ENCODE measurements around the gene ASB13. TPM values are rescaled to one million over a fixed set of nuclear protein-coding genes. Genes with fewer than 3 reads are reported as not detected.

The ASB13 gene
- total and polyA plus RNA-seq, 2 of the 13 experiments (the other 11 are each of a cell fraction or from before 2014, with no cell fraction given) = 9.3 to 15.4 TPM

DNA sequence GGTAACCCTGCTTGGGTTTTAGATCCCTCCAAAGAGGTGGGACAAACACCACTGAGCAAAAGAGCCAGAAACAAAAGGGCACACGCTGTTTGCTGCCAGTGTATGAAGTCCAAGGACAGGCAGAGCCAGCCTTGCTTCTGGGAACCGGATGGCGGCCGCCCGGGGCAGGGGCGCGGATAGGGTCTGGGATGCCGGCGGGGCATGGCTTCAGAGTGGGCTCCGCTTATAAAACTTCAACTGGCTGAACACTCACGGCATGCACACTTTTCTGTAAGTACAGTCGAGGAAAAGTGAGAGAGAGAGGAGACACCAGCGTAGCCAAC lies 62.6 kb downstream of the ASB13 start:
- Histone ChIP-seq H3K27ac (ENCODE audit: extremely low read length, insufficient read depth, low read length) (no peak overlapping the region), H3K4me1 (ENCODE audit: insufficient read depth, low read length) (peaks cover 72% of the 10 kb centered on the region), H4K20me1 (ENCODE audit: insufficient read depth, low read length) (no peaks in the 10 kb centered on the region), H3K79me2 (ENCODE audit: insufficient read depth, low read length) (no peaks in the 10 kb centered on the region), H3K27me3 (ENCODE audit: control insufficient read depth in 1 of 2, insufficient read depth in 2 of 2, low read length in 2 of 2) (no peaks in the 10 kb centered on the region), H3K9ac (ENCODE audit: insufficient read depth, low read depth, low read length) (no peak overlapping the region), H3K36me3 (replicated peaks in 1 of 2; ENCODE audit: control insufficient read depth in 1 of 2, insufficient read depth in 2 of 2, low read length in 2 of 2) (no peaks in the 10 kb centered on the region), H3K4me2 (ENCODE audit: low read depth, low read length) (peak overlapping the region; percentile 33), H3K9me3 (ENCODE audit: low read length) (no peaks in the 10 kb centered on the region), H2AFZ (ENCODE audit: low read length) (no peak overlapping the region), H3K4me3 (replicated peaks in 1 of 3; ENCODE audit: insufficient read depth in 1 of 3, low read depth in 2 of 3, low read length in 3 of 3) (no peak overlapping the region)
- DNase-seq (ENCODE audit: low spot score) = peak; percentile 59
- intact Hi-C loops (cut with micrococcal nuclease; ENCODE audit: unreplicated experiment) (no loop called here), in situ Hi-C loops (cut with HindIII; ENCODE audit: extremely low pct_ligation_motif_present, low pct_unique_long_range_greater_than_20kb) (loop anchor here (25.0 kb wide), 1 partner anchor 792 kb away; no protein-coding TSS in a partner anchor)
- POLR2A ChIA-PET = no interaction called here
- CTCF ChIA-PET (ENCODE audit: low intra/inter-chr PET ratio, low total read pairs) = no interaction called here
- 17% methylated on average over 12 of the region's 13 CpGs for whole genome bisulfite sequencing (ENCODE audit: low lambda C conversion rate)
- FAIRE-seq = no peak
- ATAC-seq = peak; percentile 87
- no TSS peak for BruUV-seq (replicated peaks)
- TF ChIP-seq EP300 (IDR thresholded peaks at IDR 0.05; ENCODE audit: low read depth in 2 of 2, low read length in 2 of 2) (0 out of 4 replicates have a peak, but pooled peaks of 1 of the 2 experiments have one; percentile 26), EP300 (CRISPR knock-in tag; IDR thresholded peaks at IDR 0.05; ENCODE audit: borderline replicate concordance) (no peak), ZNF468 (CRISPR knock-in tag; IDR thresholded peaks at IDR 0.05) (no peak), AHDC1 (CRISPR knock-in tag; IDR thresholded peaks at IDR 0.05; ENCODE audit: borderline replicate concordance) (0 out of 2 replicates have a peak, but pooled peaks have one; percentile 26), LCORL (IDR thresholded peaks at IDR 0.05) (no peak), LCORL (CRISPR knock-in tag; IDR thresholded peaks at IDR 0.05) (peak; percentile 37; the same call in 1 of the 2 replicates), ZNF7 (CRISPR knock-in tag; IDR thresholded peaks at IDR 0.05) (peak; percentile 96), ZNF276 (CRISPR knock-in tag; IDR thresholded peaks at IDR 0.05; ENCODE audit: low read depth) (no peak), CBX5 (CRISPR knock-in tag; IDR thresholded peaks at IDR 0.05; ENCODE audit: borderline replicate concordance) (no peak), BRCA1 (CRISPR knock-in tag; IDR thresholded peaks at IDR 0.05) (no peak), SOX13 (IDR thresholded peaks at IDR 0.05) (no peak), SOX13 (CRISPR knock-in tag; conservative IDR thresholded peaks at IDR 0.05 in 1 of 2, IDR thresholded peaks at IDR 0.05 in 1 of 2) (peak in 1 of 2 experiments; percentile 49; a peak in 1 of 4 replicates), SALL1 (CRISPR knock-in tag; IDR thresholded peaks at IDR 0.05) (peak; percentile 40; the same call in 1 of the 2 replicates), BCL6 (CRISPR knock-in tag; IDR thresholded peaks at IDR 0.05) (0 out of 2 replicates have a peak, but pooled peaks have one; percentile 13)
- TF ChIP-seq, protein P1, sequence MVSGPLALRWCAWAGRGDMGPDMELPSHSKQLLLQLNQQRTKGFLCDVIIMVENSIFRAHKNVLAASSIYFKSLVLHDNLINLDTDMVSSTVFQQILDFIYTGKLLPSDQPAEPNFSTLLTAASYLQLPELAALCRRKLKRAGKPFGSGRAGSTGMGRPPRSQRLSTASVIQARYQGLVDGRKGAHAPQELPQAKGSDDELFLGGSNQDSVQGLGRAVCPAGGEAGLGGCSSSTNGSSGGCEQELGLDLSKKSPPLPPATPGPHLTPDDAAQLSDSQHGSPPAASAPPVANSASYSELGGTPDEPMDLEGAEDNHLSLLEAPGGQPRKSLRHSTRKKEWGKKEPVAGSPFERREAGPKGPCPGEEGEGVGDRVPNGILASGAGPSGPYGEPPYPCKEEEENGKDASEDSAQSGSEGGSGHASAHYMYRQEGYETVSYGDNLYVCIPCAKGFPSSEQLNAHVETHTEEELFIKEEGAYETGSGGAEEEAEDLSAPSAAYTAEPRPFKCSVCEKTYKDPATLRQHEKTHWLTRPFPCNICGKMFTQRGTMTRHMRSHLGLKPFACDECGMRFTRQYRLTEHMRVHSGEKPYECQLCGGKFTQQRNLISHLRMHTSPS (CRISPR knock-in tag; IDR thresholded peaks at IDR 0.05; ENCODE audit: low read depth) = peak; percentile 88
